ENCODE data around the gene PIP5K1C. TPM values are rescaled to one million over a fixed set of nuclear protein-coding genes. Genes with fewer than 3 reads are reported as not detected.

PIP5K1C gene
- total and polyA plus RNA-seq, 5 donors, result 31.4 to 48.3 (median 39.7) TPM

DNA sequence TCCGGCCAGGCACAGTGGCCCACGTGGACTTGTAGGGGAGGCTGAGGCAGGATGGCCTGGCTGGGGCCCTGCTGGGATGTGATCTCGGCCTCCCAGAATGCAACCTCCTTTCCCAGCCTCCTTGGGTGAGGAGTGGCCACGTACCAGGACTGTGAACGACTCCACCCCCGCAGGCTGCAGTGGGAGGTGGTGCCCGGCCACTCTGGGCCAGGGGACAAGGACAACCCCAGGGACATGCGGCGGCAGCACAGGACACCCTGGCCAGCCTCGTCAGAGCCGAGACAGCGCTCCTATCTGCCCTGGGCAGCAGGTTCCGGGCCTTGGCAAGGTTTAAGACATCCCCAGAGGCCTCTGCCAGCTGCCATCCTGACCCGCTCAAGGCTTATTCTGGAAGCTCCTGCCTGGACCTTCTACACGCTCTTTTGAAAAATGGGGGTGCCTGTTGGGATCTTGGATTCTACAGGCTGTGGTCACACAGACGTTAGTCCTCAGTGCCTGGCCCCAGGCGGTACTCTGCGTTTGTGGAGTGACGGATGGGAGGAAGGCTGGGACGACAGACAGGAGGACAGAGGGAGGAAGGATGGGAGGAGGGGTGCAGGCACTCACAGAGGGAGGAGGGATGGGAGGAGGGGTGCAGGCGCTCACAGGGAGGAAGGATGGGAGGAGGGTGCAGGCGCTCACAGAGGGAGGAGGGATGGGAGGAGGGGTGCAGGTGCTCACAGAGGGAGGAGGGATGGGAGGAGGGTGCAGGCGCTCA, 53.8 kb downstream of the PIP5K1C start:
- whole genome bisulfite sequencing, result 88% methylated on average over 23 of the region's 23 CpGs
- no peak overlapping the region for H3K4me3 ChIP-seq (ENCODE audit: low read length)
- no peaks in the 10 kb centered on the region for H3K4me1 ChIP-seq (ENCODE audit: control insufficient read depth, insufficient read depth, low read length)
- intact Hi-C loops (cut with DNase I), result no loop called here
- H3K9me3 ChIP-seq (ENCODE audit: control insufficient read depth, low read length), result no peaks in the 10 kb centered on the region
- ATAC-seq, result no peak
- H3K27ac ChIP-seq (ENCODE audit: low read length), result no peak overlapping the region
- H3K27me3 ChIP-seq (ENCODE audit: control insufficient read depth, insufficient read depth), result no peaks in the 10 kb centered on the region
- DNase-seq, result no peak

DNA sequence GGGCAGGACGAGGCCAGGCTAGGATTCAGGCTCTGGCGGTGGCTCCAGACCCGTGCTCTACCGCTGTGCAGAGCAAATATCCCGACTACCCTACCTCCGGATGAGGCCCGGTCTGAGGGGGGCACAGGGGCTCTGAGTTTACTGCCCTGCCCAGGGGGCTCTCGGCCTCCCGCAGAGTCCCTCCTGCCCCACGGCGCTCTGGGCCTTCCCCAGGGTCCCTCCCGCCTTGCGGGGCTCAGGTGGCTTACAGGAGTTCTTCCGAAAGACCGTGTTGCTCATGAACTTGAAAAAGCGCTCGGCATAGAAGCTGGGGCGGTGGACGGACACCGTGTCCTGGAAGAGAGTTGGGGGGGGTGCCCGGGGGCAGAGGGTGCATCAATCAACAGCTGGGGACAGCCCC, 54.5 kb downstream of the PIP5K1C start:
- H3K4me1 ChIP-seq (ENCODE audit: control insufficient read depth, insufficient read depth, low read length), result no peaks in the 10 kb centered on the region
- no peak overlapping the region for H3K27ac ChIP-seq (ENCODE audit: low read length)
- H3K27me3 ChIP-seq (ENCODE audit: control insufficient read depth, insufficient read depth), result no peaks in the 10 kb centered on the region
- no peaks in the 10 kb centered on the region for H3K9me3 ChIP-seq (ENCODE audit: control insufficient read depth, low read length)
- intact Hi-C loops (cut with DNase I), result no loop called here
- ATAC-seq (no peak), DNase-seq (no peak)
- WGBS, result 90% methylated on average over 21 of the region's 21 CpGs
- H3K4me3 ChIP-seq (ENCODE audit: low read length), result no peak overlapping the region

DNA sequence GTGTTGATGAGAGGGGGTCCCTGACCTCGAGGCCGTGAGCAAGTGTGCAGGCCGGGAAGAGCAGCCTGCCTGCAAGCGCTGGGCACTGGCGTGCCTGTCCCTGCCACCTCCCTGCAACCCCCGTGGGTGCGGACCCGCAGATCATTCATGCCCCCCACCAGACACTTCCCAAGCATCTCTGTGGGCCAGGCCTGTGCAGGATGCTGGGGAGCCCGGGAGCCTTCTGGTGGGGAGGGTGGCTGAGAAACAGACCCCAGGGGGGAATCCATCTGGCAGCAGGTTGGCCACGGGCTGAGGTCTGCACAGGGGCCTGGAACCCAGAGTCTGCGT, 55.2 kb downstream of the PIP5K1C start:
- ATAC-seq, result peak in 1 of 2 donors; percentile 2
- intact Hi-C loops (cut with DNase I), result no loop called here
- no peaks in the 10 kb centered on the region for H3K27me3 ChIP-seq (ENCODE audit: control insufficient read depth, insufficient read depth)
- H3K4me1 ChIP-seq (ENCODE audit: control insufficient read depth, insufficient read depth, low read length), result no peaks in the 10 kb centered on the region
- 50% methylated on average over 11 of the region's 11 CpGs for WGBS
- no peaks in the 10 kb centered on the region for H3K9me3 ChIP-seq (ENCODE audit: control insufficient read depth, low read length)
- no peak overlapping the region for H3K4me3 ChIP-seq (ENCODE audit: low read length)
- DNase-seq, result no peak
- no peak overlapping the region for H3K27ac ChIP-seq (ENCODE audit: low read length)

DNA sequence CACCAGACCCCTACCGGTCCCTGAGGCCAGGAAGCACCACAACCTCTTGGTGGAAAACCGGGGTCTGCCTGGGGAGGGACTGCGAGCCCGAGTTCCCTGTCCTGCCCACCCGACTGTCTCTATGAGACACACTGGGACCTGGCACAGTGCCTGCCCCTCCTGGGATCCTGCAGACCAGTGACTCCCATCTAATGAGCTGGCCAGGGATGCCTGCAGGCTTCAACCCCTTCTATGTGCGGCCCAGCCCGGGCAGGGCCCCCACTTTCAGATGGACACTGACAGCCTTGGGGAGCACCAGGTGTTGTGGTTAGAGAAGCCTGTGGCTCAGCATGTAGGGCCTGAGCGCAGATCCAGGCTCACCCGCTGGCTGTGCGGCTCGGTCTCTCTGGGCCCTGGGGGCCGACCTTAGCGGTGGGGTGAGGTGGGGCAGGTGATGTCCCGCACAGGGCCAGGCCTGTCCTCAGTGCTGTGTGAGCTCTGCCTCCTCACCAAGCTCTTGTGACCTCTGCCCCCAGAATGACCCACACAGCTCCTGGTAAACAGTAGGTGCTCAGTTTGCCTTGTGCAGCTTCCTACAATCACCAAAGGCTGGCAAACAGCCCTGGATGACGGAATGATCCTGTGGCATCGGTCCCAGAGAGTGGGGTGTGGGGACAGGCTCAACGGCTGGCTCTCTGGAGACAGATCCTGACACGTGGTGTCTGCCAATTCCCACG, 55.8 kb downstream of the PIP5K1C start:
- intact Hi-C loops (cut with DNase I), result no loop called here
- Histone ChIP-seq H3K4me3 (ENCODE audit: low read length) (no peak overlapping the region), H3K27ac (ENCODE audit: low read length) (no peak overlapping the region), H3K4me1 (ENCODE audit: control insufficient read depth, insufficient read depth, low read length) (no peaks in the 10 kb centered on the region), H3K27me3 (ENCODE audit: control insufficient read depth, insufficient read depth) (no peaks in the 10 kb centered on the region), H3K9me3 (ENCODE audit: control insufficient read depth, low read length) (no peaks in the 10 kb centered on the region)
- ATAC-seq (peak; percentile 52 to 56), DNase-seq (peak in 2 of 3 donors; percentile 64 to 81)
- 70% methylated on average over 19 of the region's 19 CpGs for WGBS

DNA sequence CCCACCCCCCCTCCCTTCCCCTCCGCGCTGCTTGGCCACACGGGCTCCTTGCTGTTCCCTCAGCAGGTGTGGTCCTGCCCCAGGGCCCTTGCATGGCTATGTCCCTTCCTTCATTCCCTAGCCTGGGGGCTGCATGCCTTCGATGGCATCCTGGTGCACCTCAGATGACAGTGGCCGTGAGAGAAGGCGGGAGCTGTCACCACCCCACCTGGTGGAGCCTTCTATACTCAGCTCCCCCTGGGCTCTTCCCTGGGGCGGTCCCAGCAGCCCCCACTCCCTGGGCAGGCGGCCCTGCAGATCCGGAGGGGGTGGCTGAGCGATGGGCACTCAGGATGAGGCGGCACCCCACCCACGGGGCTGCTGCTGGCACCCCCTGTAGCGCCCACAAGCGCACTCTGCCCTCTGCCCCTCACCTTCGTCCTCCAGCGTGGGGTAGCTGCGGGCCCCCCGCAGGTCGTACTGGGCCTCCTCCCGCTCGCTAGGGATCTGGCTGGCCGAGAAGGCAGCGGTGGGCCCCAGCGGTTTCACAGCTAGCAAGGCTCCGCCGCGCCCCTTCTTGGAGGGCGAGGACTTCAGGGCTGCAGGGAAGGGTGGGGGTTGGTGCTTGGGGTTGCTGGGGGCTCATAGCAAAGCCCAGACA, 56.5 kb downstream of the PIP5K1C start:
- no peak overlapping the region for H3K27ac ChIP-seq (ENCODE audit: low read length)
- no peak overlapping the region for H3K4me3 ChIP-seq (ENCODE audit: low read length)
- DNase-seq (no peak), ATAC-seq (peak in 1 of 2 donors; percentile 2)
- H3K4me1 ChIP-seq (ENCODE audit: control insufficient read depth, insufficient read depth, low read length), result no peaks in the 10 kb centered on the region
- H3K9me3 ChIP-seq (ENCODE audit: control insufficient read depth, low read length), result no peaks in the 10 kb centered on the region
- intact Hi-C loops (cut with DNase I), result no loop called here
- no peaks in the 10 kb centered on the region for H3K27me3 ChIP-seq (ENCODE audit: control insufficient read depth, insufficient read depth)
- WGBS, result 89% methylated on average over 28 of the region's 28 CpGs

DNA sequence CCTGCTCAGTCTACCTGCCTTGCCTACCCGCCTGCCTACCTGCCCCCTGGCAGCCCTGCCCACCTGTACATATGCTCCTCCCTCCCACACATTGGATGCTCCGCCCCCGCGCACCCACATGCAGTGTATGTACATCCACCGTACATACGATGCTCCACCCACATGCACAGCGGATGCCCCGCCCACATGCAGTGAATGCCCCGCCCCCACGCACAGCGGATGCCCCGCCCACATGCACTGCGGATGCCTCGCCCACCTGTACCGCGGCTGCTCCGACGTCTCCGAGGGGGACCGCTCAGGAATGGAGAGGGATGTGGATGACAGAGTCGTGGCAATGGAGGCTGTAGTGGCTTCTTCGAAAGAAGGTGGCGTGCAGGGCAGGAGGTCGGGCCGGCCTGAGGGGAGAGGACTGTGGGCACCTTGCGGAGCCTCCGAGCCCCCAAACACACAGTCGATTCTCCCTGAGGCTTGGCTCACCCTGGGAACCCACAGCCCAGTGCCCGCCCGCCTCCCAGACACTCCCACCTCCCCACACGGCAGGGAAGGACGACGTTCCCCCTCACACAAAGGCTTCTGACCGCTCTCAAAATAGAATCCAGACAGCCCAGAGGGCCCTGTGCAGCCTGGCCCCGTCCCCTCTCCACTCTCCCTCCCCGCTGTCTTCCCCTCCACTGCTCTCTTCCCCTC, 57.1 kb downstream of the PIP5K1C start:
- no peak overlapping the region for H3K4me3 ChIP-seq (ENCODE audit: low read length)
- intact Hi-C loops (cut with DNase I), result no loop called here
- no peaks in the 10 kb centered on the region for H3K4me1 ChIP-seq (ENCODE audit: control insufficient read depth, insufficient read depth, low read length)
- ATAC-seq (peak in 1 of 2 donors; percentile 30), DNase-seq (no peak)
- WGBS, result 83% methylated on average over 36 of the region's 36 CpGs
- H3K9me3 ChIP-seq (ENCODE audit: control insufficient read depth, low read length), result no peaks in the 10 kb centered on the region
- no peak overlapping the region for H3K27ac ChIP-seq (ENCODE audit: low read length)
- no peaks in the 10 kb centered on the region for H3K27me3 ChIP-seq (ENCODE audit: control insufficient read depth, insufficient read depth)

DNA sequence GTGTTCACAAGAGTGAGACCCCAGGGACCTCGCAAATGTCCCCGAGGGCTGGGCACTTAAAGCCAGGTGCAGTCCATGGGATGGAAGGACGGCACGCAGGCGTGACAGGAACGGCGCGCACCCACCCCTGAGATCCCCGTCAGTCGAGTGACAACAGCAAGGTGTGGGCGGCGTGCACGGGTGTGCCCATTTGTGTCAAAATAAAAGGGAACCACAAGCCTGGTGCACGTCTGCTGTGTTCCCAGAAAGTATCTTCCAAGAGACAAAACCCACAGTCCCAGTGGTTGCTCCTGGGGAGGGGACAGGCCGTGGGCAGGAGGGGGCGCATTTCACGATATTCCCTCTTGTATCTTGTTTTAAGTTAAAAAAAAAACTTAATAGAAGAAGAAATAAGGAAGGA, 58.0 kb downstream of the PIP5K1C start:
- 91% methylated on average over 17 of the region's 17 CpGs for WGBS
- H3K27ac ChIP-seq (ENCODE audit: low read length), result no peak overlapping the region

DNA sequence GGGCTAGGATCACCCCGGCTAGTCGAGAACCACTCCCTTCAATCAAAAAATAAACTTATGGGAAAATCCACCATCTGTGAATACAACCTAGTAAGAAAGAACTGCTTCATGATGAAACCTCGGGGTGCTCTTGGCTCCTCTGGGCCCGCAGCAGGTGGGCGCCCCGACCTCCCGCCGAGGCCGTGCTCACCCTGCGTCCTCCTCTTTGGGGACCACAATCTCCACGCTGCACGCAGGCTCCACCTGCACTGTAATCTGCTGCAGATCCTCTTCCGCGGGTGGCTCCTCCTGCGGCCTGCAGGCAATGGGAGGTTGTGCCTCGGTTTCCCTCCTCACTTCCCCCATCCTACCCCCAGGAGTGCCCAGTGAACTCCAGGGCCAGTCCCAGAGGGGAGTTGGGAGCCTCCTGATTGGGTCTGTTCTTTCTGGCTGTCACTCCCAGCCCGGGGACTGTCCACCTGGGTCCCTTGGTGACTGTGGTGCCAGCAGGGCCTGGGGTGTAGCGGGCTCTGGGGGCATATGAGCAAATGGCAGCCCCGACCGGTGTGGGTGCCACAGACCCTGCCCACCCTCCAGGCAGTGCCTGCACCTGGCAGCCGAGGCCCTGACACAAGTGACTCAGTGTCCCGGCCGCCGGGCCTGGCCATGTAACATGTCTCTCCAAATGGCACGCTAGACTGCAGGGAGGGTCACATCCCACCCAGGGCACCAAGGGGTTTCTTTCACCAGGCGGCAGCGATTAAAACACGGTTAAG, 58.6 kb downstream of the PIP5K1C start:
- 95% methylated on average over 28 of the region's 28 CpGs for WGBS
- Histone ChIP-seq H3K27me3 (ENCODE audit: control insufficient read depth, insufficient read depth) (no peaks in the 10 kb centered on the region), H3K4me1 (ENCODE audit: control insufficient read depth, insufficient read depth, low read length) (no peaks in the 10 kb centered on the region), H3K9me3 (ENCODE audit: control insufficient read depth, low read length) (no peaks in the 10 kb centered on the region), H3K4me3 (ENCODE audit: low read length) (no peak overlapping the region), H3K27ac (ENCODE audit: low read length) (no peak overlapping the region)
- ATAC-seq, result no peak
- intact Hi-C loops (cut with DNase I), result no loop called here
- DNase-seq, result peak in 1 of 3 donors; percentile 55

More for the DNA sequence above, 58.0 kb downstream of the PIP5K1C start:
- Histone ChIP-seq H3K4me3 (ENCODE audit: low read length) (no peak overlapping the region), H3K27me3 (ENCODE audit: control insufficient read depth, insufficient read depth) (no peaks in the 10 kb centered on the region), H3K4me1 (ENCODE audit: control insufficient read depth, insufficient read depth, low read length) (no peaks in the 10 kb centered on the region), H3K9me3 (ENCODE audit: control insufficient read depth, low read length) (no peaks in the 10 kb centered on the region)
- DNase-seq, result no peak
- ATAC-seq, result no peak
- intact Hi-C loops (cut with DNase I), result no loop called here

DNA sequence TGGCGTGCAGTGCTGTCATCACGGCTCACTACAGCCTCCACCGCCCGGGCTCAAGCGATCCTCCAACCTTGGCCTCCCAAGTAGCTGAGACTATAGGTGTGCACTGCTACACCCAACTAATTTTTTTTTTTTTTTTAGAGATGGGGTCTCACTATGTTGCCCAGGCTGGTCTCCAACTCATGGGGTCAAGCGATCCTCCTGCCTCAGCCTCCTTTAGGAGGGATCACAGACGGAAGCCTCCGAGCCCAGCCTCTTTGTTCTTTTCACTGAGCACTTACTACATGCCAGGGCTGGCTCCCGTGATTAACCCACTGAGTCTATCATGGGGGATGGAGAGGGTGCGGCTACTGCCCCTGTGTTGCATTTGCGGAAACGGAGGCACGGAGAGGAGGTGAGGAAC, 60.8 kb downstream of the PIP5K1C start:
- H3K27ac ChIP-seq (ENCODE audit: low read length), result no peak overlapping the region
- no peaks in the 10 kb centered on the region for H3K4me1 ChIP-seq (ENCODE audit: control insufficient read depth, insufficient read depth, low read length)
- ATAC-seq, result no peak
- 96% methylated on average over 13 of the region's 13 CpGs for WGBS
- H3K4me3 ChIP-seq (ENCODE audit: low read length), result no peak overlapping the region
- H3K9me3 ChIP-seq (ENCODE audit: control insufficient read depth, low read length), result no peaks in the 10 kb centered on the region
- no peak for DNase-seq
- intact Hi-C loops (cut with DNase I), result no loop called here
- no peaks in the 10 kb centered on the region for H3K27me3 ChIP-seq (ENCODE audit: control insufficient read depth, insufficient read depth)

DNA sequence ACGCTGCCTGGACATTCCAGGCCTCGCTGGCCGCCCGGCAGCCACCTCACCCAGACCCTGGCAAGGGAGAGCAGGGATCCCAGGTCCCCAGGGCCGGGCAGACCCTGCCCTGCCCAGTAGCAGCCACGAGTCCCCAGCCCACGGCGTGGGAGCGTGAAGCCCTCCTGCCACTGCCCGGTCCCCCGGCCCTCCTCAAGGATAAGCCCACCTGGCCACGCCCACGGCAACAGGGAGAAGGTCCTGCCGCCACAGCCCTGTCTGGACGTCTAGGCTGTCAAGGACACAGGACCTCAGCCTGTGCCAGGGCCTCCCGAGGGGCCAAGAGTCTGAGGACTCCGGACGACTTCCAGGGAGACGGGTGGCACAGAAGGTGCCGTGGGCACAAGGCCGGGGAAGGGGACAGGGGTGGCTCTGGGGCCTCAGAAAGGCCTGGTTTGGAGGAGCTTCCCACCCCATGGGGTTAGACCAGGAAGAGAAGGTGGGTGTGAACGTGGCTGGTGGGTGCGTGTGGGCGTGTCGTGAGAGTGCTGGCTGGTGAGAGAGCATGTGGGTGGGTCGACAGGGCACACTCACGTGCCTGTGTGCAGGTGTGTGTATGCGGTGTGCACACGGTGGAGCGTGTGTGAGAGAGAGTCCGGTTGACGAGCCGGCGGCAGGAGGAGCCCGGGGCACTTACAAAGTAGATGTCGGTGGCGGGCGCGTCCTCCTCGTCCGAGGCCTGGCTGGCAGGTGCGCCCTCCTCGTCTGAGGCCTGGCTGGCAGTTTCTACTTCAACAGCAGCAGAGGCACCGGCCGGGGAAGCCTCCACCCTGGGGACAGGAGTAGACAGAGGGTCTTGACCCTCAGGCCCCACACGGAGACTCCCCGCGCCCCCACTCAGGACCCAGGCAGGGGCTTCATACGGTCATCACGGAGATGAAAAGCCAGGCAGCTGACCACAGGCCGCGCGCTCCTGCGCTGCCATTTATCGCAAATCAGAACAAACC, 61.8 kb downstream of the PIP5K1C start:
- intact Hi-C loops (cut with DNase I), result no loop called here
- 91% methylated on average over 55 of the region's 55 CpGs for WGBS
- H3K4me1 ChIP-seq (ENCODE audit: control insufficient read depth, insufficient read depth, low read length), result no peaks in the 10 kb centered on the region

More for the DNA sequence above, 61.8 kb downstream of the PIP5K1C start:
- ATAC-seq, result no peak
- Histone ChIP-seq H3K4me3 (ENCODE audit: low read length) (no peak overlapping the region), H3K9me3 (ENCODE audit: control insufficient read depth, low read length) (no peaks in the 10 kb centered on the region), H3K27ac (ENCODE audit: low read length) (no peak overlapping the region), H3K27me3 (ENCODE audit: control insufficient read depth, insufficient read depth) (no peaks in the 10 kb centered on the region)
- DNase-seq, result no peak
